Dermis blood vessel endothelial cell (primary cell): Measurements from ENCODE around the gene ZNF609. TPM values are rescaled to one million over a fixed set of nuclear protein-coding genes. Genes with fewer than 3 reads are reported as not detected.
A peak's percentile ranks its signal among the peaks of the same experiment; 100 is the strongest.

Source experiments
- DNase-seq: peaks from one replicate; pipeline ENCODE4 v3.0.0; 2010
- total RNA-seq: library from RNA; depleted of rRNA; stranded (reverse); fragments of >200 nt; gene quantifications from 2 replicates; pipeline ENCODE4 v1.2.3, GENCODE V29; 2014

Gene ZNF609
- total RNA-seq, 1 donor from 2014 or later: 28.8 TPM

DNA sequence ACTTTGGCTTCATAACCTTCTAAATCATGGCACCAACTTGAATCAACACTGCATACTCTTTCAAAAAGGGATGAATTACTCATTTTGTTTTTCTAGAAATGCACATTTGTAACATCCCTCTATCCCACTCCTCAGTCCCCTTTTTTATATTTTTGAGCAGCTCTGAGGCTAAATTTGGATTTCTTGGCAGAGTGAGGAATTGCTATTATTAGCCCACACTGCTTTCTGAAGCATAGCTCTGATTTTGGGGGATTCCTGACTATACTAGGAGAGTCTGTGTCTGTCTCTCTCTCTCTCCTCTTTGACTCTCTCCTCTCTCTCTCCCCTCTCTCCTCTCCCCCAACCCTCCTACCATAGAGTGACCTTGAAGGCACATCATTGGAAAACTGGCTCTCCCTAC, 238.4 kb downstream of the ZNF609 start:
- no peak for DNase-seq

DNA sequence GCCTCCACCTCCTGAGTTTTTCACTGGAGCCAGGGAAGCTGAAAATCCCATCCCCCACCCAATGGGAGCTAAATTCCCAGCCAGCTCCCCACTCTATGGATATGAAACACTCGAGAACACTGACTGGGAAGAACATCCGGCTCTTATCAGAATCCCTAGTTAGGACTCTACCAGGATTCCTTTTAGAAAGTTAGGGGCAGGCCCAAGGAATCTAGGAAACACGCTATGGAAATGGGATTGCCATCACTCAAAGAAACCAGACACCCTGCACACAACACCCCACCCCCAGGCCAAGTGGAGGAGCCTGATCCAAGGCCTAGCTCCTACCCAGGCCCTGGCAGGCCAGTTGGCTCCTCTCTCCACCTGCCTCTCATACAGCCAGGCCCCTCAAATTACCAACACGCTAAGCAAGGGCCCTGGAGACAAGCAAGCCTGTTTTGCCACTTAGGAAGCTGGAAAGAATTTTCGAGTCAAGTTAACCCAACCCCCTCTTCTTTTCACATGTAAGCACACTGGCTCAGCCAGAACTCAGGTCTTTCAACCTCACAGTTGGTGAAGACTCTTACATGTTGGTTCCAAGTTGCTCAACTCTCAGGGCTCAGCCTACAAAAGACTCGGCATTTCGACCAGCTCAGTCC, 239.5 kb downstream of the ZNF609 start:
- peak; percentile 74 for DNase-seq

DNA sequence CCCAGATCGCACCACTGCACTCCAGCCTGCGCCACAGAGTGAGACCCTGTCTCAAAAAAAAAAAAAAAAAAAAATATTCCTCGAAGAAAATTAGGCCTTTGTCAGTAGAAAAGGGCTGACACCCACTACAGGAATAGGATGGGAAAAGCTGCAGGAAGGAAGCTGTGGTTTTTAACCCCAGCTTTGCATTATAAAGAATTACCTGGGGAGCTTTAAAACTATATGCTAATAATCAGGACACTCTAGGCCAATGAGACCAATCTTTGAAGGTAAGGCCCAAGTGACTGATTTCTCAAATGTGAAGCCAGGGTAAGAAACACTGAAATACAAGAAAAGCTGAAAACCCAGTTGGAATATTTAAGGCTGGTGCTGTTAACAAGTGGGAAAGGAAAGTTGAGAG, 240.7 kb downstream of the ZNF609 start:
- no peak for DNase-seq

DNA sequence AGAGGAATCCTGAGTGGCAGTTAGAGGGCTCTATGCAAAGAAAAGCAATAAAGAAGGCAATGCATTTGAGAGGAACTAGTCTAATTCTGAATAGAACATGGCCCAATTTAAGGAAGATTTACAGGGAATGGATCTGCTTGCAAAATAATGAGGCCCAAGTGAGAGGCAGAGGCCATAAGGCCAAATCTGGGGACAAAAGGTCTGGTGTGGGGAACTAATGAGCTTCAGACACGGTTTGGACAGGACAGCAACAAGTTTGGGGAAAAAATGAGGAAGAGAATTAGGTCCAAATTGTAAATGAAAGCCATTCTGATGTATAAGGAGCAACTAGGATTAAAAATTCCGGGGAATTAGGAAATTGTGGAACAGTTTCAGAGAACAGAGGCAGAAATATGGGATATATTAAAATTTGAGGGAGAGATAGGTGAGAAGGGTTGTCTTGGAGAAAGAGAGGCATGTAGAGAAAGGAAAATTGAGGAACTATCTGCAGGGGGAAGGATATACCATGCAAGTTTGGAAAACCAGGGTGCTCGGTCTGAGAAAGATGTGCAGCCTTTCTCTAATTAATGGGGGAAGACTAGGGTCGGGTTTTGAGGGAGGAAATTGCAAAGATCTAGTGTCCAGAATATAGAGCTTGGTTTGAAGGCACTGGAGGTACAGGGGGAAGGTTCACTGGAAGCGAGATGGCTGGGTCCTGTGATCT, 241.3 kb downstream of the ZNF609 start:
- DNase-seq: no peak

DNA sequence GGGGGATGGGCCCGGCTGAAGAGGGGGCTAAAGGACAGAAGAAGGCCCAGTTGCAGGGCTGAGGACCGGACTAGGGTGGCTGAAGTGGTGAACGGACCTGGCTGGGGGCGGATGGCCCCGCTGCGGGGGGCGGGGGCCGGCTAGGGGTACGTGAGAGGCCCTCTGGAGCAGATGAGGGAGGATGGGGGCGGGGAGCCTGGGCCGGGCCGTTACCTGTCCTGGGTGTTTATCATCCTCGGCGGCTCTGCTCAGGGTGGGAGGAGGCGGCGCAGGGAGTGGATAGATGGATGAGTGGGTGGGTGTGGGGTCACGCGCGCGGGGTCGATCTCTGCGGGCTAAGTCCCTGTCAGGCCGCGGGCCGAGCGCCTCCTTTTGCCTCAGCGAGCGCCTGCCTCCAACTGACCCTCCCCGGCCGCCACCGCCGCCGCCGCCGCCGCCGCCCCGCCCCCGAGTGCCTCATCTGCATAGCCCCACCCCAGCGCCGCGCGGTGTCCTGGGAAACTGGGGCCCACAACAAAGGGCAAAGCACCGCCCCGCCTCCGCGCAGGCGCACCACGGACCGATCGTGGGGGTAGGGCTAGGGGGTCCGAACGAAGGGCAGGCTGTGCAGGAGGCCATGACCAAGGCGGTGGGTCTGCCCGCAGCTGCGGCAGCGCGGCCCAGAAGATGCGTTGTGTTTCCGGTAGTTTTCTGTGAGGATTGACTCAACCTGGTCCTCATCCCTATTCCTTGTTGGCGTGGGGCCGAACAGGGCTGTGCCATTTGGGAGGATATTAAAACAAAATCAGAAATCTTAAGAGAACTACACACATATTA, 242.6 kb downstream of the ZNF609 start:
- DNase-seq: peak; percentile 96

DNA sequence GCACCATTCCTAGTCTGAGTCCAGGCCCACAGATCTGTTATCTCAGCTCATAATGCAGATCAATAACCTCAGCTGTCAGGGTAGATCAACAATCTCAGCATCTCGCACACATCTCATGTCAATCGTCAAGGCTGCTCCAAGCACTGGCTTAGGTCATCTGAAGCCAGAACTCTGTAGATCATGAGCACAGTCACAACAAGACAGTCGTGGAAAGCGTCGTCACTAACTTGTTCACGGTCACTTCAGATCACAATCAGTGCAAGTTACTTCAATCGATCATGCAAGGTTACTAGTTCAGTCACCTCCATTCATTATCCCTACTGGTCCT, 243.2 kb downstream of the ZNF609 start:
- no peak for DNase-seq

DNA sequence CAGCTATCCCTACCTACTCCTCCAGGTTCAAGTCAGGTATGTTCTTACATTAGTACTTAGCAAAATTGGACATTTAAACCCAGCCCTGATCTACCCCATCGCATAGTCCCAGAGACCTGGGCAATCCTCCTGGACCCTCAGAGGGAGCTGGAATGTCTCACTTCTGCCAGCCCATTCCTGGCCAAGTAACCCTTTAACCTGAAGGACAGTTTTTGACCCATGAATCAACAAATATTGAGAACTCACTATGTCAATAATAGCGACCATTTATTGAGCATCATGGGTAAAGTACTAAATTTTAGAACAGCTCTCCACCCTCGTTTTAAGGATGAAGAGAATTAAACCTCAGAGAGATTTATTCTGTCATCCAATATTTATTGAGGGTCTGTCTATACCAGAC, 244.6 kb downstream of the ZNF609 start:
- no peak for DNase-seq

DNA sequence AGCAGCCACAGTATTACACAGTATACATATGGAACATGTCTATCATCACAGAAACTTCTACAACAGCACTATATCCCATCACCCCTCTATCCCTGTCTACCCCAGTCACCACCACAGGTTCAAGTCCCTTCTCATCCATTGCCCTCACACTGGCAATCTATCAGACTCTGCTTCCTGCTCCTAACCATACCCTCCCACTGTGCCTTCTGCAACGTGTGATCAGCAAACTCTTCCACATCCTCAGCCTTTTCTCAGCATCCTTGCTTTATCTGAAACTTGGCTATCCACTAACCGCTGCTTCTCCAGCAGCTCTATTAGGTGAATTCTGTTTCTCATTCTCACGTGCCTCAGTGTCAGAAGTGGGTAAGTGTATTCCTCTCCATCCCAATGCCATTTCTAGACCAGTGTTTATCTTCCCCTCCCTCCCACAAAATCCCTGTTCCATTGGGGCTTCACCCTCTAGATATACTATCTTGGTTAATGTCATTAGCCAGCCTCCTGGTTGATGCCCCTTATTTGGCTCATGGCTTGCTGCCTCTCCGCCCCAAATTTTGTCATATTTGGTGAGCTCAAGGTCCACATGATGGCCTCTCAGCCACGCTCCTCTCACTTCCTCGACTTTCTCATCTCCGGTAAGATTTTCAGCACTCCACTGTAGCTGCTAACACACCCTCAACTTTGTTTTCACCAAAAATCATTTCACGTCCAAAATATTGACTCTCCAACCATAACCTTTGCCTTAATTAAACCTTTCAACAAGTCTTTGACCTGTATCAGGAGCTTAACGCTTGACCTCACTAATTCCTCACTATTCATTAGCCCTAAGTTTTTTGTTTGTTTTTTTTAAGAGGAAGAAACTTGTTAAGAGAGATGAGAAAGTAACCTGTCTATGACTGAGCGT, 245.9 kb downstream of the ZNF609 start:
- no peak for DNase-seq

DNA sequence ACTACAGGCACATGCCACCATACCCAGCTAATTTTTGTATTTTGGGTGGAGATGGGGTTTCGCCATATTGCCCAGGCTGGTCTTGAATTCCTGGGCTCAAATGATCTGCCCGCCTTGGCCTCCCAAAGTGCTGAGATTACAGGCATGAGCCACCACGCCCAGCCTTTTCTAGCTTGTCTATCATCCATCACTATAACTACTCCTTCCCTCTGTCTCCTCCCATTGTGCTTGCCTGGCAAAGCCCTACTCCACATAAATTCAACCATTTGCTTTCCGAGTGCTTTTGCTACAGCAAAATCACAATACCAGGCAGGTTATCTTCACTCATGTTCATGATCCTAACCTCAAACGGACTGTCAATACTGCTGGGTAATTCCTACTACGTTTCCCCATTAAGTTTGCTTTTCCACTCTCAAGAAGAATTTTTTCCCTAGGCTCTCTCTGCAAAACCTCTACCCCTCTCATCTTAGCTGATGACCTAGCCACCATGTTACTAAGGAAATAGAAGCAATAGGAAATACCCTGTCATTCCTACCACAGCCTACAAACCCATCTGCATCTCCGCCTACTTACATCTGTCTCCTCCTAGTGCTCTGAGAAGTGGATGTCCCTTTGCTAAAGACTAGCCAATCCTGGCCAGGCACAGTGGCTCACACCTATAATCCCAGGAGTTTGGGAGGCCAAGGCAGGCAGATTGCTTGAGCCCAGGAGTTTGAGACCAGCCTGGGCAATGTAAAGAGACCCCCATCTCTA, 250.5 kb downstream of the ZNF609 start:
- DNase-seq: no peak

DNA sequence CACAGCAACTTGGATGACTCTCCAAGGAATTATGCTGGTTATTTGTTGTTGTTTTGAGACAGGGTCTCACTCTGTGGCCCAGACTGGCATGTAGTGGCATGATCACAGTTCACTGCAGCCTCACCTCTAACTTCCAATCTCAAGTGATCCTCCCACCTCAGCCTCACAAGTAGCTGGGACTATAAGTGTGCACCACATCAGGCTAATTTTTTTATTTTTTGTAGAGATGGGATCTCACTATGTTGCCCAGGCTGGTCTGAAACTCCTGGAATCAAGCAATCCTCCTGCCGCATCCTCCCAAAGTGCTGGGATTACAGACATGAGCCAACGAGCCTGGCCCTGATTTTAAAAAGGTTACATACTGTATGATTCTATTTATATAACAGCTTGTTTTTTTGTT, 252.0 kb downstream of the ZNF609 start:
- no peak for DNase-seq

DNA sequence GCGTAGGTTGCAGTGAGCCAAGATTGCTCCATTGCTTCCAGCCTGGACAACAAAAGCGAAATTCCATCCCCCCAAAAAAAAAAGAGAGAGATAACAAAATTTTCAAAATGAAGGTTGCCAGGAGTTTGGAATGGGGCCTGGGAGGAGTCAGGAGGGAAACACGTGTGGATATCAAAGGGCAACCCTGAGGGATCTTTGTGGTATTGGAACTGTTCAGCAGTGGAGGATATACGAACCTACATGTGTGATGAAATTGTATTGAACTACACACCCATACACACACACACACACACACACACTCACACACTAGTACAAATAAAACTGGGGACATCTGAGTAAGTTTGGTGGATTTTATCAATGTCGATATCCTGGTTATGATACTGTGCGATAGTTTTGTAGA, 253.2 kb downstream of the ZNF609 start:
- no peak for DNase-seq

DNA sequence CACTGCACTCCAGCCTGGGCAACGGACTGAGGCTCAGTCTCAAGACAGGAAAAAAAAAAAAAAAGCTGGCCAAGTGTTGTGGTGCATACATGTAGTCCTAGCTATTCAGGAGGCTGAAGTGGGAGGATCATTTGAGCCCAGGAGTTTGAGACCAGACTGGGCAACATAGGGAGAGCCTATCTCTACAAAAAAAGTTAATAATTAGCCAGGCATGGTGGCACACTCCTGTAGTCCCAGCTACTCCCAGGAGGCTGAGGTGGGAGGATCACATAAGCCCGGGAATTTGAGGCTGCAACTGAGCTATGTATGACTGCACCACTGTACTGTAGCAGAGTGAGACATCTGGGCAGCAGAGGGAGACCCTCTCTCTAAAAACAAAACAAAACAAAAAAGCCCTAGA, 256.1 kb downstream of the ZNF609 start:
- DNase-seq: no peak

DNA sequence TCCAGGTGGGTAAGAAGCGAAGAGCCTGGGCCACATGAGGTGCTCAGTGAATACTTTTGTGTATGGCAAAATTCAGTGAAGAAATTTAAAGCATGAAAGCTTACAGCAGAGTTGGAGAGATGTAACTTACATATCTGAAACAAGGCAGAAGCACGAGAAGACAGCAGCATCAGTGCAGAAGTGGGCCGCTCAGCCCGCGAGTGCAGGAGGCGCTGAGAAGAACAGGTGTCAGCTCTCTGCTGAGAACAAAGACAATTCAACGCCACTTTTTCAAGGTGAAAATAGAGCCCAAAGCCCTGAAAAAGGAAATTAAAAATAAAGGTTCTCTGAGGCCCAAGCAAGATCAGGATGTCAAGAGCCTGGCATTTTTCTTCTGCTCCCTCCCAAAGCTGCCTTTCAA, 256.8 kb downstream of the ZNF609 start:
- no peak for DNase-seq

DNA sequence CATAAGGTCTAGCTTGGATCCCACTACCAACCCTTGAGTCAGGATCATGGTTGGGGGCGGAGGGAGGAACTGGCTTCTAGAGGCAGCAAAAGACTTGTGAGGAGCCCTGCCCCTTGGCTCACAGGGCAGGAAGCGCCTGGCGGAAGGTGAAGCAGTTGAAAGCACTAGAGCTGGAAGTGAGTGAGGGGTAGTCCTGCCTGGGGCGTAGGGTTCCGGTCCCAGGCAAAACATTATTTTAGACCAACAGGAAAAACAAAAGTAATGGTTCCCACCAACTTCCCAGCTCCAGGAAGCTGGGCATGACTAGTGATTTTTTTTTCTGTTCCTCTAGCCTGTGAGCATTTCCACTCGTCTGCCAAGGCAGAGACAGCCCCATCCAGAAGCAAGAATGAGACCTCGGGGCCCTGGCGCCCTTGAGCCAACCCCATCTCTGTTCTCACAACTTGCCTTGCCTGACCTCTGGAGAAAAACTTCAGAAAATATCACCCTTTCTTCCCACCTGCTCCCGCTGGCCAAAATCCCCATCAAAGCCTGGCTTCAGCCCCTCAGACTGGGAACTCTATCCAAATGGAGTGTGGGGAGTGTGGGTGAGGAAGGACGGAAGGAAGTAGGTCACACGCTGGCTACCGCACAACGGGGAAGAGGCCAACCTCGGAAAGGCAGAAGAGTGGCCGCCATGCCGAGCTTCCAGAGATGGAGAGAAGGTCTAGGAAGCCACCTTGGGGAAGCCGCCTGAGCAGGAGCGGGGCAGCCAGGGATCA, 257.5 kb downstream of the ZNF609 start:
- DNase-seq: peak; percentile 91

DNA sequence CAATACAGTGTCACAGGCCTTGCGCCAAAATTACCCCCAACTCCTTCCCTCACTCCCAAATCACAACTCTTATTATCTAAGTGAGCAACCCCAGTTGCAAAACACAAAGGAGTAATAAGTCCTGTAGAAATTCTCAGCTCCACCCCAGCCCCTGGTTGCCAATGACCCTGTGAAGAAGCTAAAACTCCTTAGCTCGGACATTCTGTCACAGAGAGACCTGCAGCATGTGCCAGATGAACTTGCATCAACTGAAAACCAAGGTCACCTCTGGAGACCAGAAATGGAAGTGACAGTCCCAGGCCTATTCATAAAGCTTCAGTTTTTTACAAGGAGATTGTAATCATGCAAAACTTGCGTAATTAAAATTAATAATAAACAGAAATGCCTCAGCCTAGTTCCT, 259.8 kb downstream of the ZNF609 start:
- DNase-seq: no peak

DNA sequence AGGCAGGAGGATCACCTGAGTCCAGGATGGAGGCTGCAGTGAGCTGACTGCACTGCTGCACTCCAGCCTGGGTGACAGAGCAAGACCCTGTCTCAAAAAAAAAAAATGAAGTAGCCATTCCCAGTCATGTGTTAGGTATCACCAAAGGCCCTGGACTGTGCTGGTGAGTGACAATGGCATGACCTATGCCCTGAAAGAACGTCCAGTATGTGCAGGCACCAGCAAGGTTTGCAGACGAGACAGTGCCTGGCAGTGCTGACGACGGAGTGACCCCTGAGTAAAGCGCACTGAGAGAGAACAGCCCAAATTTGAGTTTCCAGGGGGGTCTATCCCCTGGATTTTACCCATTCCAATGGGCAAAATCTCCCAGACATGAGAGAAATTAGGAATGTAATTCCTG, 269.8 kb downstream of the ZNF609 start:
- DNase-seq: no peak

DNA sequence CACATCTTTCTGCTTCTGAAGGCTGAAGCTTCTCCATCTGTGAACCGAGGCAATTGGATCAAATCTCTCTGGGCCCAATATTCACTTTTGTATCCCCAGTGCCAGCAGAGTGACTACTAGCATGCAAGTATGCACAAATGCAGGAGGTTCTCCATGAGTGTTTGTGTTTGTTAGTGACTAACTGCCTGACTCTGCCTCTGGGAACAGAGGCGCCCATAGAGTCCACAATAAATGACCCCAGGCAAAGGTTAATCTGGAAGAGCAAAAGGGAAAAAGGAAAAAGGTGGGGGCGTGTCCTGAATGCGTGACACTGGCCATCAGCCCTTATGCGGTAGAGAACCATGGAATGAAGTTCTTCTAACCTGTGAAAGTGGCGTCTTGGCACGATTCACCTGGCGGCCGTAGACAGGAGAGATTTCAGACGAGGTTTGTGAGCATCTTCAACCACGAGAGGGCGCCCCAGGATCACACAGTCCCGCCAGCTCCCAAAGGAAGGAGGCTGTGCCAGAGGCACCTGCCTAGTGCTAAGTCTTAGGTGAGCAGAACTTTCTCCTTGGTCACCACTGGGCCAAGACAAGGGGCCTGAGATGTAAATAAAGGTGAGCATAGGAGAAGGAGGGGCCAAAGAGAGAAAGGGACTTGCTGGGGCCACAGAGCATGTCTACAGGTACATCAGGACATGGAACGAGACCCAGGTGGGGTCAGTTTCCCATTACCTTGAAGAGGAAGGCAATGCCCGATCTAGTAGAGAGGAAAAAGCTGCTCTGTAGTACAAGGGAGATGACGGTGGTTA, 270.8 kb downstream of the ZNF609 start:
- DNase-seq: peak; percentile 88

DNA sequence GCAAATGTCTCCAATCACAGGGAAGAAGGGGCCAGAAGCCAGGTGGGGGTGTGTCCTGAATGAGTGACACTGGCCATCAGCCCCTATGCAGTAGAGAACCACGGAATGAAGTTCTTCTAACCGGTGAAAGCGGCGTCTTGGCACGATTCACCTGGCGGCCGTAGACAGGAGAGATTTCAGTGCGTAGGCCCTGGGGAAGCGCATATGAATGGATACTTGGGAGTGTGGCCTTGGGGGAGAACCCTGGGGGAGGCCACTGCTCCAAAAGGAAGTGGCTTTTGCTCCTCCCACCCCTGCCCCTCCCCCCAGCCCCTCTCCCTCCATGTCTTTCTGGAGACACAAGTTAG, 271.4 kb downstream of the ZNF609 start:
- DNase-seq: no peak

DNA sequence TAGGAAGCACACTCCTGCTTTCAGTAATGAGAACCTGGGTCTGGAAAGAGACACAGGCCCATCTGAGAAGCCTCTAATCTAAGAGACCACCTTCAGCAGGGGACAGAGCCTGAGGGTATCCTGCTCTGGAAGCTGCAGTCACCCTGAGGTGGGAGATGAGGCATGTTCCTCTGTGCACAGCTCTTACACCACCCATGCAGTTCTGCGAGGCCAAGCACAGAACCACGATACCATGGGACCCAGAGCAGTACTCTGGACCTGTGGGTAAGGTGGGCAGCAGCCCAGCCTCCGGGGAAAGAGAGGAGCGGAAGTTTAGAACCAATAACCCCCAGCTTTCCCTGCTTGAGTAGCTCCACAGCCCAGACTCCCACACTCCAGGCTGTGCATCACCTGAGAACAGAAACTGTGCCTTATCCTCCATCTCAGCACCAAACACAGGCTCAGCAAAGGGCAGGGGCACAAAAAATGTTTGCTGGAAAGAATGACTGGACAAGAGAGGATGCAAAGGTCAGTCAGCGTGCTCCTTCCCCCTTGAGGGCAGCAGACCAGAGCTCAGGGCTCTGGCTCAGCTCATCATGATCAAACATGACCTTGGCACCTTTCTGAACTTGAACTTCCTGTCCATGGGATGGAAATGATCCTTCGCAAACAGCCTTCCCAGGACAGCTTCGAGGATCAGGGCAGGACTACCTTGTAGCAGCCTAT, 271.9 kb downstream of the ZNF609 start:
- no peak for DNase-seq
